DND-41 (cell line): Measurements from ENCODE around the gene BCKDK.

Experiments
- CTCF ChIP-seq: IDR thresholded peaks from 2 replicates; pipeline ENCODE4 v1.5.1; 2012; ENCODE audit warnings: borderline replicate concordance, low read length, moderate library complexity, mild to moderate bottlenecking; ENCODE audit not compliant: poor library complexity, severe bottlenecking; ENCODE audit errors: extremely low read depth
- EZH2 ChIP-seq: IDR thresholded peaks from 3 replicates; pipeline ENCODE4 v1.6.1; 2012; ENCODE audit warnings: borderline replicate concordance, low read depth, mild to moderate bottlenecking, moderate library complexity, low read length, inconsistent platforms; ENCODE audit not compliant: severe bottlenecking

- TF ChIP-seq CTCF (peak; percentile 25), EZH2 (no peak)
Observed at GRCh38 chr16:31074814-31075183, 33.4 kb upstream of the BCKDK start.
